Measurements from ENCODE around the gene TENM4.

DNA sequence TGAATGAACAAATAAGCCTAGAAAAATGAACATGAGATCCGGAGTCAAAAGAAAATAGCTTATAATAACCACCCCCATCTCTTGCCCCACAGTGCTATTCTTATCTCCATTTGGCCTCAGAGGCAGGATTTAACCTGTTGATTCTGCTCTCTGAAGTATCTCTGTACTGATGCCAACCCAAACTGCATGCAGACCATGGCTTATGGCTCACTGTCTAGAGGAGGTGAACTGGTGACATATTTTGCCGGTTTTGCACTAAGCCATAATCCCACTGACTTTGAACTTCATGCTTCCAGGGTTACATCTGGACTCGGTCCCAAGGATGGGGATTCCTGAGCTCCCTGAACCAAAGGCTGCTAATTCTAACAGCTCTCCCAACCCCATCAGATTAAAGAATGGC, 397.1 kb downstream of the TENM4 start:
- no peak for TF ChIP-seq BRCA1 (CRISPR knock-in tag; IDR thresholded peaks at IDR 0.05)
- no peak for TF ChIP-seq CEBPG (CRISPR knock-in tag; IDR thresholded peaks at IDR 0.05)
- TF ChIP-seq TEAD2 (CRISPR knock-in tag; IDR thresholded peaks at IDR 0.05): no peak
- TF ChIP-seq STAG1 (CRISPR knock-in tag; IDR thresholded peaks at IDR 0.05): no peak
- no peak for TF ChIP-seq NAIF1 (CRISPR knock-in tag; IDR thresholded peaks at IDR 0.05; ENCODE audit: borderline replicate concordance)
- no peak for TF ChIP-seq RFX5 (IDR thresholded peaks at IDR 0.05; ENCODE audit: low read depth, low read length)

Data from HepG2 (cell line).